Measurements from ENCODE around the gene GPR17. TPM values are rescaled to one million over a fixed set of nuclear protein-coding genes. Genes with fewer than 3 reads are reported as not detected.

The GPR17 gene
- total and polyA plus RNA-seq, 11 donors, result 0.10 to 8.0 (median 0.26) TPM; not detected in 3

DNA sequence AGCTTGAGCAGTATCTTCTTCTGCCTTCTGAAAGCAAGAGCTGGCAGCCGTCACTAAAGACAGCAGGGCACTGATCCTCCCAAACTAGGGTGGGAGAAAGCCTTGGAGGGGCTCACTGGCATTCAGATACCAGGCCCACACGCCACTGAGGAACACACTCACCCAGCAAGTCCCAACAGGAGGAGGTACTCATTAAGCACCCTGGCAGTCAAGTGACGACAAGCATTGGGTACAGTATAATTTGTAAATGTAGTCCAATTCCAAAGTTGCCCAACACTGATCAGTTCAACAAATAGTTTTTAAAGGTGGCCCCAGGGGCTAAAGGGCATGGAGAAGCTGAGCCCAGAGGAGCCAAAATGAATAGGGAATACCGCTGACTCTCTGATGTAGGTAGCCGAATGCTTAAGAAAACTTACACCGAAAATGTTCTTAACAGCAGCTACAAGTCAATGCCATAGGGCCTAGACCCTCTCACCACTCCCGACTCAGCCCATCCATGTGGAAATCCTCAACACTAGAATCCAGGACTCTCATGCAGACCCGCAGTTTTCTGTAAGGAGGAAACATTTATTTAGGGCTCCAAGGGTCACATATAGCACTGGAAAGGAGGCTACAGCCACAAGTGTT, 19.4 kb downstream of the GPR17 start:
- Histone ChIP-seq H3K27ac (peak overlapping the region; percentile 82 to 98 (median 88)), H3K4me3 (peak overlapping the region in 7 of 12 donors; percentile 38 to 52 (median 43)), H3K27me3 (peaks cover 0 to 30% (median 0%) of the 10 kb centered on the region in 9 donors), H3K36me3 (peaks cover 0 to 9% (median 2%) of the 10 kb centered on the region in 9 donors), H3K9me3 (peaks cover 0 to 11% (median 0%) of the 10 kb centered on the region in 12 donors), H3K4me1 (peaks cover 9 to 90% (median 69%) of the 10 kb centered on the region in 12 donors)
- no peak for ATAC-seq
- intact Hi-C loops (cut with DNase I), result no loop called here
- no peak for DNase-seq
- WGBS, 4 donors, result 60 to 69% (median 67%) methylated on average over 8 of the region's 8 CpGs
- TF ChIP-seq, protein P1, sequence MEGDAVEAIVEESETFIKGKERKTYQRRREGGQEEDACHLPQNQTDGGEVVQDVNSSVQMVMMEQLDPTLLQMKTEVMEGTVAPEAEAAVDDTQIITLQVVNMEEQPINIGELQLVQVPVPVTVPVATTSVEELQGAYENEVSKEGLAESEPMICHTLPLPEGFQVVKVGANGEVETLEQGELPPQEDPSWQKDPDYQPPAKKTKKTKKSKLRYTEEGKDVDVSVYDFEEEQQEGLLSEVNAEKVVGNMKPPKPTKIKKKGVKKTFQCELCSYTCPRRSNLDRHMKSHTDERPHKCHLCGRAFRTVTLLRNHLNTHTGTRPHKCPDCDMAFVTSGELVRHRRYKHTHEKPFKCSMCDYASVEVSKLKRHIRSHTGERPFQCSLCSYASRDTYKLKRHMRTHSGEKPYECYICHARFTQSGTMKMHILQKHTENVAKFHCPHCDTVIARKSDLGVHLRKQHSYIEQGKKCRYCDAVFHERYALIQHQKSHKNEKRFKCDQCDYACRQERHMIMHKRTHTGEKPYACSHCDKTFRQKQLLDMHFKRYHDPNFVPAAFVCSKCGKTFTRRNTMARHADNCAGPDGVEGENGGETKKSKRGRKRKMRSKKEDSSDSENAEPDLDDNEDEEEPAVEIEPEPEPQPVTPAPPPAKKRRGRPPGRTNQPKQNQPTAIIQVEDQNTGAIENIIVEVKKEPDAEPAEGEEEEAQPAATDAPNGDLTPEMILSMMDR (IDR thresholded peaks at IDR 0.05), result no peak
- no peak for TF ChIP-seq POLR2A (IDR thresholded peaks at IDR 0.05)

DNA sequence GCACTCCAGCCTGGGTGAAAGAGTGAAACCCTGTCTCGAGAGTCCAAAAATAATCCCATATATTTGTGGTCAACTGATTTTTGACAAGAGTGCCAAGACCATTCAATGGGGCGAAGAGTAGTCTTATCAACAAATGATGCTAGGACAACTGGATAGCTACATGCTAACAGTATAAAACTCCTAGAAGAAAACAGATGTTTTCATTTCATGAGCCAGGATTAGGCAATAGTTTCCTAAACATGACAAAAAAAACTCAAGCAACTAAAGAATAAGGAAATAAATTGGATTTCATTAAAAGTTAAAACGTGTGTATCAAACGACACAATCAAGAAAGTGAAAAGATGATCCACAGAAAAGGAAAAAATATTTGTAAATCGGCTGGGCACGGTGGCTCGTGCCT, 23.1 kb downstream of the GPR17 start:
- DNase-seq (no peak), ATAC-seq (no peak)
- Histone ChIP-seq H3K36me3 (peaks cover 0 to 4% (median 2%) of the 10 kb centered on the region in 9 donors), H3K4me3 (no peak overlapping the region), H3K4me1 (peaks cover 0 to 92% (median 52%) of the 10 kb centered on the region in 12 donors), H3K27me3 (peaks cover 0 to 21% (median 0%) of the 10 kb centered on the region in 9 donors), H3K27ac (peak overlapping the region in 4 of 12 donors; percentile 8 to 98 (median 34)), H3K9me3 (peaks cover 0 to 11% (median 0%) of the 10 kb centered on the region in 12 donors)
- 55 to 69% (median 65%) methylated on average over 7 of the region's 7 CpGs for WGBS, 4 donors
- intact Hi-C loops (cut with DNase I), result no loop called here
- TF ChIP-seq, protein P1 (IDR thresholded peaks at IDR 0.05), result no peak
- no peak for TF ChIP-seq POLR2A (IDR thresholded peaks at IDR 0.05)

DNA sequence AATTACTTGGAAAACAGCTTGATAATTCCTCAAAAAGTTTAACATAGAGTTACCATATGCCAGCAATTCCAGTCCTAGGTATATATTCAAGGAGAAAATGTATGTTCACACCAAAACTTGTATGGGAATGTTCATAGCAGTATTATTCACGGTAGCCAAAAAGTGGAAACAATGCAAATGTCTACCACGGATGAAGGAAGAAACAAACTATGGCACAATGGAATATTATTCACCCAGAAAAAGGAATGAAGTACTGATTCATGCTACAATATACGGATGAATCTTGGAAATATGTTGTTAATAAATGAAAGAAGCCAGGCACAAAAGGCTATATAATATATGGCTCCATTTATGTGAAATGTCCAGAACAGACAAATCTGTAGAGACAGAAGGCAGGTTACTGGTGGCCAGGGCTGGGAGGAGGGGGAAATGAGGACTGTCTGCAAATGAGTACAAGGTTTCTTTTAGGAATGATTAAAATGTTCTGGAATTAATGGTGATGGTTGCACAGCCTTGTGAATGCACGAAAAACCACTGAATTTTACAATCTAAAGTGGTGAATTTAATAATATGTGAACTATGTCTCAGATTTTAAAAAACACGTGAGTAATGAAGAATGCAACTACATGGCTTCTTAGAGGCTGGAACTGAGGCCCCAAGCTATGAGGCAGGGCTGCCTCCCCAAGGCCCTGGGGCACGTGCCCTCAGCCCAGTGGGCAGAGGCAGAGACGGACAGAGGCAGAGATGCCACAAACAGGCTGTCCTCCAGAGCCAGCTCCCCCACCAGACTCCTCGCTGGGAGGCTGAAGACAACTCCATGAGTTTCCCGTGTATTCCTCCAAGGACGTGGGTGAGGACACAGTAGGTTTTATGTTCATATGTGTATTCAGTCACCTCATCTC, 24.4 kb downstream of the GPR17 start:
- Histone ChIP-seq H3K4me3 (no peak overlapping the region), H3K27ac (peak overlapping the region in 6 of 12 donors; percentile 3 to 99 (median 94)), H3K27me3 (peaks cover 0 to 18% (median 0%) of the 10 kb centered on the region in 9 donors), H3K4me1 (peaks cover 0 to 80% (median 48%) of the 10 kb centered on the region in 12 donors), H3K9me3 (peaks cover 0 to 11% (median 0%) of the 10 kb centered on the region in 12 donors), H3K36me3 (peaks cover 0 to 4% (median 2%) of the 10 kb centered on the region in 9 donors)
- no peak for ATAC-seq
- TF ChIP-seq, protein P1 (IDR thresholded peaks at IDR 0.05), result no peak
- no peak for TF ChIP-seq POLR2A (IDR thresholded peaks at IDR 0.05)
- peak in 1 of 5 donors; percentile 44 for DNase-seq
- WGBS, 4 donors, result 60 to 74% (median 66%) methylated on average over 10 of the region's 10 CpGs
- intact Hi-C loops (cut with DNase I), result loop anchor here in 3 of 10 donors (5.0 to 10.0 kb wide), 2 partner anchors 33 to 76 kb away; no protein-coding TSS in a partner anchor

Data from heart left ventricle (tissue), 16 donors.